COLO668 (cell line): ENCODE data around the gene NEK11.

ENCODE experiments used
- DNase-seq: peaks from one replicate; lab custom pipeline; 2025; ENCODE audit not compliant: unreplicated experiment; lab: John Stamatoyannopoulos, UW

NEK11 gene

DNA sequence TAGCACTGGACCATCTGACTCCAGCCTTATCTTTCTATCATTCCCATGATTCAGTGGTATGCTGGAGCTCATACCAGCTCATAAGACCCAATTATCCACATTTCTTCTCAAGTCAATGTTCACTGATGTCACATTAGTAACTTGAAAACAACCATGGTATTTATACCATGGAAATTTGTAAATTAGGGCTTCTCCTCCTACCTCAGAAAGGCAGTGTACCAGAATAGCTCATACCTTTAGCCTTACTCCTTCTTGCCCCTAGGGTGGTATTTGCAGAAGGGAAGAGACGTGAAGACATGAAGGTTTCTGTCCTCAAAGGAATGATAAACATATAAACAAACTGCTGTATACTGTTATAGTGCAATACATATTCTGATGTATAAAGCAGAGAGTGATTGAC is 114.2 kb downstream of the NEK11 start:
- DNase-seq: no peak

DNA sequence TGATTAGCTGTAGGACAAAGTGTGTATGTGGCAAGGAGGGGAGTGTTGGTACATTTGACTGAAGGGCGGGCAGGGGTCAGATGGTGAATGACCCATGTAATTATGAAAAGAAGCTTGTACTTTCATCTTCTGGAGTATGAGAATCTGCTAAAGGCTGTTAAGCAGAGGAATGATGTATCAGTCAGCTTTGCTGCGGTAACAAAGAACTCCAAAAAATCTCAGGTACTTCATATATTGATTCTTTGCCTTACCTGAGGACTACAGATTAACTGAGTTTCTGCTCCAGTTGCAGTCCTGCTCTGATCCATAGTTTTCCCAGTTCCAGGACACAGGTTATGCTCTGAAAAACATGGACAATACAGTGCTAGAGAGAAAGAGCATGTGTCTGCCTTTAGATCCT is 115.1 kb downstream of the NEK11 start:
- no peak for DNase-seq

DNA sequence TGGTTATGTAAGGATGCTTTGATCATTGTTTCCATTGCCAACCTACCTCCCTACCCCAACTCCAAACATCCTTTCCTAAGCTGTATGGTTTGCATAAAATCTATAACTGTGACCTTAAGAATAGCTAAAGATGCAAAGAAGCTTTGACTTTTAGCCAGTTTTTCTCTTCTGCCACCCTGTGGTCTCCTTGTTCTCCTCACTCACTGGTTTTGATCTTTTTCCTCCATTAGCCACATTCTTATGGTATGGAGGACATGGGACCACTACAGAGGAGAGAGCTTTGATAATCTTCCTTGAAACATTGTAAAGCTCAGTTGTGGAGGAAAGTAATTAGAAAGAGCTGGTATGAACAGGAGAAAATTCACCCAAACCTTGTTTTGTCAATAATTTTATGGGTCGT is 115.9 kb downstream of the NEK11 start:
- DNase-seq: no peak

DNA sequence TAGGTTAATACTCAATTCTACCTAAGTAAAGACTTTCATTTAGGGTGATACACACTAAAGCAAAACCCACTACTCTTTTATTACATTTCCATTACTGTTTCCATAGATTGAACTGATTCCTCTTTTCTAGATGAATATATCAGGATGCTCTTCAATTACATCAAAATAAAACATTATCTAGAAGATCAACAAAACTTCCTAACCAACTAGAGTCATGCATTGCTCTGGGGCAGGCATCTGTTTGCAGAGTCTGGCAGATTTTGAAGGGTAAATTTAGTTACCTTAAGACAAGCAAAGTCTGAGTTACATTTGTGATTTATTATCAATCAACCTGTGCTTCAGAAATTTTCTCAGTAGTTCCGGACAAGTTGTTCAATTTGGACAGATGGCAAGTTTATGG is 117.1 kb downstream of the NEK11 start:
- DNase-seq: no peak

DNA sequence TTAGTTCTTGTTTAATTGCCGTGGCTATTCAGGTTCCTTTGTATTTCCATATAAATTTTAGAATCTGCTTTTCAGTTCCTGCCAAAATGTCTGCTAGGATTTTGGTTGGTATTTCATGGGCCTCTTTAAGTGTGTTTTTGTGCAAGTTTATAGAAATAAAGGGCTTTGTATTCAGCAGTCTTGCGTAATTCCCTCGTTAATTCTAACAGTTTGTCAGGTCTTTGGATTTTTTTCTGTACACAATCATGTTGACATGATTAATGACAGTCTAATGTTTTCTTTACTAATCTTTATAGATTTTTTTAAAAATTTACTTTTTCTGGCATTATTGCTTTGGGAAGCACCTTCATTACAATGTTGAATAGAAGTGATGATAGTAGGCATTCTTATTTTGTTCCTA is 120.9 kb downstream of the NEK11 start:
- no peak for DNase-seq

DNA sequence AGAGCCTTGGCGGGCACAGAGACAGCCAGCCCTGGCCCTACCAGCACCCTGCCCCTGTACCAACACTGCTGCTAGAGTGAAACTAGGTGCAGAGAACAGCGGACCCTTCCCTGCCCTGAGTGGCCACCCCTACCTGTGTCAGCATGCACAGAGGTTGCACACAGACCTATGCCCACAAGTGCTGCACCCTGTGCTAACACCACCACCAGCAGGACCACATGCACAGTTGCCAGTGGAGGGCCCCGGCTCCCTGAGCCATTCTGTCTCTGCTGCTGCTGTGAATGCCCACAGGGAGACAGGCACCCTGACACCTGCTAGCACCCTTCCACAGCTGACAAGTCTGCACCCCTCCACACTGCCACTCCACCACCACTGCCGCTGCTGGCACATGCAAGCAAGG is 131.8 kb downstream of the NEK11 start:
- no peak for DNase-seq

DNA sequence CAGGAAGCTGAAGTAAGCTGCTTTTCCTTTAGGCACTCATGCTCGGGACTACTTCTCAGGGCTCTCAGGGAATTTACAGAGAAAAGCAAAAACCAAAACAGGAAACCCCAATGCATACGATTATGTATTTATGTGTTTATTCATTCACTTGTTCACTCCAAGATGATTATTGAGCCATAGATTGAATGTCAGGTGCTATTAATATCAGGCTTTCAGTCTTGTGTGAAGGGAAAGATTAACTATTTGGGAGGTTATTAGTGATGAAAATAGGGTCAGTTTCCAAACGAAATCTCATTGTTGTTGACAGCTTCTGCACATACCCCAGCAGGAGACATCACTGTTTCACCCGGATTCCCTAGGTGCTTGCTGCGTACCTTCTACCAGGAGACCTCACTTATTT is 135.8 kb downstream of the NEK11 start:
- DNase-seq: no peak

DNA sequence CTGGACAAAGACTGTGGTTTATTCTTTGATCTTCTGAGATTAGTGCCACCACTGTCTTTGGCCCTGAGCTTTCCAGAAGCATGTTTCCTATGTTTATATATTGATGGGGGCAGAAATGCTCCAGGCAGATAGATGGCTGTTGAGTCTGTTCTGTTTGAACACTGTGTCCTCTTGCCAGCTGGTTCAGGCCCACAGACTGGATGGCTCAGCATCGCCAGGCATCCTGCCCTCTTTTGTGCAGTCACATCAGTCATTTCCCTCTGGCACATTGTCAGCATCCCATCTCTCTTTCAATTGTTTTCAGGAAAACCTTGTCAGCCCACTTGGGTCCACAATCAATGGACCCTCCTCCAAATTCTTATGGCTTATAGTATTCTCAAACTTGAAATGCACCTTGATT is 141.2 kb downstream of the NEK11 start:
- no peak for DNase-seq

DNA sequence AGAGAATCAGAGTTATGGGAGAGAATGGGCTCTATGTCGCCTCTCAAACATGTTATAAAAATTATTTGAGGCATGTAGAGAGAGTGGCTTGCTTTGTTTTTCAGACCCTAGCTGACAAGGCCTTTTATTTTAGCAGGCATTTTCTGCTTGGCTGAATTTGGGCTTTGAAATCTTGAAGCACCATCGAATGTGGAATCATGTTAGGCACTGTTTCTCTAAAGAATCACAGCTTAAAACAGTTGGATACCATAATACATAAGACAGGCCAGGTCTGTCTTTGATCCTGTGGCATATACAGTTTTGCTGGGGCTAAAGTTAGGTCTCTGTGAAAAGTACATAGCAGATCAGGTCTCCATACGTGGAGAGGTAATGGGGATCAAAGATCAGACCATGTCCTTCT is 142.7 kb downstream of the NEK11 start:
- DNase-seq: no peak

DNA sequence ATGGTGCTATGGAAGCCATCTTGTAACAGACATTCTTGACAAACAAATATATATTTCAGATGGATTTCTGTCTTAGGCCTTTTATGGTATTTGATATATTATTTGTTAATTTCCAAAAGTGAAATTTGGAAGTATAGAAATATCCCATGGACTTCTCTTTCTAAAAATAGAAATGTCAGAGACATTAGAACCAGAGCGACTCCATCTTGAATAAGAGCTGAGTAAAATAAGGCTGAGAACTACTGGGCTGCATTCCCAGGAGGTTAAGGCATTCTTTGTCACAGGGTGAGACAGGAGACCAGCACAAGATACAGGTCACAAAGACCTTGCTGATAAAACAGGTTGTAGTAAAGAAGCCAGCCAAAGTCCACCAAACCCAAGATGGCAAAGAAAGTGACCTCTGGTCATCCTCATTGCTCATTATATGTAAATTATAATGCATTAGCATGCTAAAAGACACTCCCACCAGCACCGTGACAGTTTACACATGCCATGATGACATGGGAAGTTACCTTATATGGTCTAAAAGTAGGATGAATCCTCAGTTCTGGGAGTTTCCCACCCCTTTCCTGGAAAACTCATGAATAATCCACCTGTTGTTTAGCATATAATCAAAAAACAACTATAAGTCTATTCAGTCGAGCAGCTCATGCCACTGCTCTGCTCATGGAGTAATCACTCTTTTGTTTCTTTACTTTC is 146.0 kb downstream of the NEK11 start:
- DNase-seq: no peak

DNA sequence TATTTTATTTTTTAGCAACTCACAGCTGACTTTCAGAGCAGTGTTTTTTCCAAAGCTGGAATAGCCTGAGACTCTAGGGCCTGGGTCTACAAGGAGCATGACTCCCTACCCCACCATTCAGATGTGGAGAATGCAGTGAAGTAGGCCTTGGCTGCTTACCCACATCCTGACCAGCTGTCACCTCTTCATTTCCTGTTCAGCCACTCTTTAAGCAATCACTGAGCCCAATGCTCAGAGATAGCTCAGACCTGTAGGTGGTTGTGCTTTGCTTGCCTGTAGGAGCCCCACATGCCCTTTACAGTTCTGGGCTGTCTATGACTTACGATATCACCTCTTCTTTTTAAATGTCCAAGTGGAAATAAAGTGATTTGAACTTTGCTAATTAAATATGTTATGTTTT is 148.1 kb downstream of the NEK11 start:
- no peak for DNase-seq

DNA sequence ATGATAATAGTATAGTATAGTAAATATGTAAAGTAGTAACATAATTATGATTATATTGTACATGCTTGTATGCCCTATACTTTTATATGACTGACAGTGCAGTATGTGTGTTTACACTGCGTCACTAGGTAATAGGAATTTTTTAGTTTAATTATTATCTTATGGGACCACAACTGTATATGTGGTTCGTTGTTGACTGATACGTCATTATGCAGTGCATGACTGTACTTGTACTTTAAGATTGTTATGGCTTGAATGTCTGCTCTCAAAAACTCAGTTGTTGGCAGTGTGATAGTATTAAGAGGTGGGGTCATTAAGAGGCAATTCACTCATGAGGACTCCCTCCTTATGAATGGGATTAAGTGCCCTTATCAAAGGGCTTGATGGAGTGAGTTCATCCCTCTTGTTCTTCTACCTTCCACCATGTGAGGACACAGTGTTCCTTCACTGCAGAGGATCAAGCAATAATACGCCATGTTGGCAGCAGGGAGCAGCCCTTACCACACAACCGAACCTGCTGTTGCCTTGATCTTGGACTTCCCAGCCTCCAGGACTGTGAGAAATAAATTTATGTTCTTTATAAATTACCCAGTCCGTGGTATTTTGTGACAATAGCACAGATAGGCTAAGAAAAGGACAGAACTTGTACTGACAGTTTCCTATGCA is 152.2 kb downstream of the NEK11 start:
- DNase-seq: no peak

DNA sequence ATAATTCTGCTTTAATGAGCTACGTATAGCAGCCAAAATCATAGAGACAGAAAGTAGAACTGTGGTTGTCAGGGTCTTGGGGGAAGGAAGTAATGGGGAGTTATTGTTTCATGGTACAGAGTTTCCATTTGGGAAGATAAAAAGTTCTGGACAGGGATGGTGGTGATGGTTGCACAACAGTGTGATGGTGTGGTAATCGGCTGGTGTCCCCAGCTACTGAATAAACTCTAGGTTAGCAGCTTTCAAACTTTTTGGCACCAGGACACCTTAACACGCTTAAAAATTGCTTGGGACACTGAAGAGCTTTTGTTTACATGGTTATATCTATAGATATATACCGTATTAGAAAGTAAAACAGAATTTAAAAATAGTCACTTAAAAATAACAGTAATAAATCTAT is 166.0 kb downstream of the NEK11 start:
- no peak for DNase-seq

DNA sequence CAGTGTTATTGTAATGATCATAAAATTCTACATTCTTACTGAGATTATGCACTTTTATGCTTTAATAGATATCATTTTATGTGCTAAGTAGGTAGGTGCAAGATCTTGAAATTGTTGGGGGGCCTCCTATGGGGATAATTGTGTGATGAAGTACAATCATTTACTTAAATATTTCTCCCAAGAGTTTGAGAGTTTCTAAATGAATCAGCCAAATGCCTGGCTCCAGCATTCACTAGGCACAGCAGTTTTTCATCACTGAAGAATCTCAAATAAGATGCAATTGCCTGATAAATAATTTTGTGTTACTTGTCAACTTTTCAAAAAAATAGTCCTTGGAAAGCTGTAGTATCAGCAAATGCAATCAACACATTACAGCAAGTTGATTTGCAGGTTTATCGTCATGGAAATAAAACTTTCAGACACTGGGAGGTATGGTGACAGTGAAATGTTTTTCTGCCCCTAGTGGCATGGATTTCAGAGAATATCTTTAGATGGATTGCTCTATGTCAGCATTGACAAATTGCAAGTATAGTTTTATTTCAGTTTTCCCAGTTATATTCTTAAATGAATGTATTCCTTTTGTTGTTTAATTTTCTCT is 167.1 kb downstream of the NEK11 start:
- no peak for DNase-seq

DNA sequence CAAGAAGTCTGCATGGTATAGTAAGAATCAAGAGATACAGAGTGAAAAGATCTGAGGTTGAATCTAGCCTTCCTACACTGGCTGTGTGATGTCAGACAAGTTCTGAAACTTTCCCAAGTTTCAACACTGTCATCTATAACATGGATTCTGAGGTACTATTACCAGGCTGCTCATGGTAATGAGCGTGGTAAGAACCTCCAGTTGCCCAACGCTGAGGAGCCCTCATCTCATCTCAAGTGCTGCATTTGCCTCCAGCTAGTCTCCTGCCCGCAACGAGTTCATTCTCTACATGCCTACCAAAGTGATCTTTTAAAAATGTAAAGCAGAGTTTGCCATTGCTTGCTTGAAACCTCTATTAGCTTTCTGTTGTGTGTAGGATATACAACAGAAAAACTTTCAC is 168.1 kb downstream of the NEK11 start:
- DNase-seq: no peak

DNA sequence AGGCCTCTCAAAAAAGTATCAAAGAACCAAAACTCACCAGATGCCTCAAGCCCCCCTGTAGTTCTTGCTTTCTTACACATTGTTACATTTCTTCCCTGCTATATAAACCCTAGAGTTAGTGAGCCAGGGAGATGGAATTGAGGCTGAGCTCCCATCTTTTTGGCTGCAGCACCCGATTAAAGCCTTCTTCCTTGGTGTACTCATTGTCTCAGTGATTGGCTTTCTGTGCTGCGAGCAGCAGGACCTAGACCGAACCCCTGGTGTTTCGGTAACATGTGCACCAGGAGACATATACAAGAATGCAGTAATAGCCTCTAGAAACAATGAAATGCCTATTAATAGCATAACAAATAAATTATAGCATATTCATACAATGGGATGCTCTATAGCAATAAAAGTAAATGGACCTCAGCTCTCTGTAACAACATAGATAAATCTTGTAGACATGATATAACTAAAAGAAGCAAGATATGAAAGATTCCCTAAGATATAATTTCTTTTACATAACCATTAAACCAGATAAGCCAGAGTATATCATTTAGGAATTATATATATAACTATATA is 174.0 kb downstream of the NEK11 start:
- no peak for DNase-seq

DNA sequence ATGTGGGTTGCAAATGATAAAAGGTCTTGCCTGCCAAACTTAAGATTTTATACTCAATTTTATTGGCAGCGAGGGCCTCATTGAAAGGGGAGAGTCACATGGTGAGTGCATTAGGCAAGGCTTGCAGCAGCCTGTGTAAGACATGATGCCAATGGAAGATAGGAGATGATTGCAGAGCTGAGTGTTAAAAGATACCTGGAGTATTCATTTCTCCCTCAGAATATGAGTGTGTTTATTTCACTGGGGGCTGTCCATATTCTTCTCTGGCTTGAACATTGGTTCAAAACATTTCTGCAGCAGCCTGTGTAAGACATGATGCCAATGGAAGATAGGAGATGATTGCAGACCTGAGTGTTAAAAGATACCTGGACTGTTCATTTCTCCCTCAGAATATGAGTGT is 189.7 kb downstream of the NEK11 start:
- DNase-seq: no peak

DNA sequence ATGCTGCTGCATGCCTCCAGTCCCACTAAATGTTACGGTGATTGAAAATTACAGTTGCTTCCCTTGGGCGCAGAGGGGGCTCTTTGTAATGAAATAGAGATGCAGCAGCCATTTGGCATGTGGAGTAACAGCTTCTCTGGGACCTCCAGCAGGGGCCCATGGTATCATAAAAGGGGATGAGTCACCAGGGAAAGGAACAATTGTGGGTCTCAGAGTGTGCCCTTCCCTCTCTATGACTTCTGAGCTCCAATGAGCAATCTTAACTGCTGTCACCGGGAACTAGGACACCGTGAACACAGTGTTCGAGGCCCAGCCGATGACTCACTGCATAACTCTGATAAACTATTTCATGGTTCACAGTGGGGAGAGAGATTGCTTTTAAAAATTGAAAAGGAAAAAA is 190.1 kb downstream of the NEK11 start:
- DNase-seq: no peak

DNA sequence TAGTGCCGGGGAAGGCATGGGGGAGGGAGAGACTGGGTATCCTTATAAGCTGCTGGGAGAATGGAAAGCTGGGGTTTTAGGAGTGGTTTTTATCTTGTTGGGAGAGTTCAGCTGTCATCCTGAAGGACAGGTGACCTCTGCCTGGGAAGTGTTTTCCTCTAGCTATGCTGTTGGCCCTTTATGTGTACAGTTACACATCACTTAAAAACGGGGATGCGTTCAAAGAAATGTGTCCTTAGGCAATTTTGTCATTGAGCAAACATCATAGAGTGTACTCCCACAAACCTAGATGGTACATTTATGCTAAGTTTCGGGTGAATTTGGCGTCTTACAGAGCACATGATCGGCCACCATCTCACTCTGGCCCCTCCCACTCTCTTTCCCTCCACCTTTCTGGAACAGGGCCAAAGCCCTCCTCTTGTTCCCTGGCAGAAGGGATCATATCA is 190.6 kb downstream of the NEK11 start:
- DNase-seq: peak; percentile 1

DNA sequence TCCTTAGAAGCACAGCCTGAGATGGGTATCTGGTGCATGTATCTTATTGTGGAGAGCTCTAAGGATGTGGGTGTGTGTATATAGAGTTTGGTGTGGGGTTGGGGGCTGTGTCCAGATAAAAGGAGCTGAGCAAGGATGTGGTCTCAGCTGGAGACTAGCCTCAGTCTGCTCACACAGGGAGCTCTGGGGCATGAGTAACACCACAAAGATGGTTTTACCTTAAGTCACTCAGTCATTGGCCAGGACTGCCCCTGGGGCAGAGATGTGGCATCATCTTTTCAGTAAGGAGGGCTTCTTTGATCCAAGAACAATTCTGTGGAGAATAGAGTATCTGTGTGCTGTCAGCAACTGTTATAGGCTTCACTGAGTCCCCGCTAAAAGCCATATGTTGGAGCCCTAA is 191.5 kb downstream of the NEK11 start:
- DNase-seq: no peak

DNA sequence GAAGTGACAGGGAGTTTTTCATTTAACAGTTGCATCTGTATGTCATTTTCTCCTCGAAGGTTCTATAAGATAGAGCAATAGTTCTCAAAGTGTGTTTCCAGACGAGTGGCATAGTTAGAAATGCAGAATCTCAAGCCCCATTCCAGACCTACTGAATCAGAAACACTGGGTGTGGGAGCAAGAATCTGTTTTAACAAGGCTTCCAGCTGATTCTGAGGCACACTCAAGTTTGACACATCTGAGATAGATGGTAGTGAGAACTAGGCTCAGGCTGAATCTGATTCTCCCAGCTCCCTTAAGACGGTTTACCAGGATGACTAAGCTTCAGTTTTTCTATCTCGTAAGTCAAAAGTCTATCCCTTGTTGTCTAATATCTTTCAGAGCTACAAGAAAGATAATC is 195.1 kb downstream of the NEK11 start:
- DNase-seq: no peak

DNA sequence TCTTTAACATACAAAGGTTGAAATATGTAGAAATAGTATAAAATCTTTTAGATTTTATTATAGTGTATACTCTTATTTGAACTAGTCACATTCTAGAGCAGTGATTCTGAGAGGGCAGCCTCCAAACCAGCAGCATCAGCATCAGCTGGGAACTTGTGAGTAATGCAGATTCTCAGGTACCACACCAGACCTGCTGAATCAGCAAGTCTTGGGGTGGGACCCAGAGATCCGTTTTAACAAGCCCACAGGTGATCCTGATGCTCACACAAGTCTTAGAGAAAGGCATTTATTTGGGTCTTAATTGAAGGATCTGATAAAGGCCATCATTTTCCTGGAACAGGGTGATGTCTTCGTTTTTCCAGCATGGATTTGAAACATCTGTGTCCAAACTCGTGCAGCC is 195.9 kb downstream of the NEK11 start:
- DNase-seq: no peak
